ENCODE results near the gene CORO6. TPM values are rescaled to one million over a fixed set of nuclear protein-coding genes. Genes with fewer than 3 reads are reported as not detected.
A peak's percentile ranks its signal among the peaks of the same experiment; 100 is the strongest.

Gene CORO6
- total and polyA plus RNA-seq, 2 donors (not counting 1 experiment from before 2014, with no cell fraction given): 1.4 to 4.0 TPM

GRCh38 chr17:29584452-29585079, 38.1 kb downstream of the CORO6 start:
- peak overlapping the region; percentile 71 for H3K27ac Mint-ChIP-seq
- Histone ChIP-seq H3K27me3 (replicated peaks in 1 of 4; ENCODE audit: control extremely low read depth in 1 of 4, control insufficient read depth in 3 of 4, insufficient read depth in 4 of 4, low read length in 3 of 4) (no peaks in the 10 kb centered on the region), H4K20me1 (ENCODE audit: control insufficient read depth, insufficient read depth, low read length, poor library complexity, severe bottlenecking) (peaks cover 52% of the 10 kb centered on the region), H3K9ac (ENCODE audit: low read length) (no peak overlapping the region), H3K79me2 (ENCODE audit: control insufficient read depth, insufficient read depth, low read length) (peaks cover 70% of the 10 kb centered on the region), H3K4me2 (replicated peaks; ENCODE audit: low read depth, low read length, poor library complexity, severe bottlenecking) (peak overlapping the region; percentile 69), H3K27ac (ENCODE audit: low read length in 2 of 2) (peak overlapping the region in 1 of 2 donors; percentile 29), H3K4me3 (ENCODE audit: control extremely low read depth in 1 of 5, extremely low read depth in 1 of 5, insufficient read depth in 1 of 5, low read depth in 2 of 5, low read length in 4 of 5) (peak overlapping the region in 2 of 5 experiments; percentile 2 to 16), H3K36me3 (replicated peaks in 1 of 2; ENCODE audit: control extremely low read depth in 1 of 2, control insufficient read depth in 1 of 2, extremely low read depth in 1 of 2, insufficient read depth in 2 of 2, low read length in 1 of 2) (peaks cover 0 to 25% of the 10 kb centered on the region in 2 experiments), H3K9me3 (ENCODE audit: control extremely low read depth in 1 of 3, control insufficient read depth in 2 of 3, insufficient read depth in 1 of 3, low read length in 2 of 3) (no peaks in the 10 kb centered on the region), H2AFZ (ENCODE audit: insufficient read depth, low read depth, low read length, poor library complexity, severe bottlenecking) (peak overlapping the region; percentile 9), H3K4me1 (ENCODE audit: control insufficient read depth in 2 of 2, insufficient read depth in 2 of 2, low read length in 2 of 2) (peaks cover 35 to 45% of the 10 kb centered on the region in 2 donors)
- WGBS (ENCODE audit: insufficient coverage): 75% methylated on average over 4 of the region's 12 CpGs
- no peaks in the 10 kb centered on the region for H3K9me3 Mint-ChIP-seq (ENCODE audit: insufficient read depth)
- ChIA-PET POLR2A (interaction anchor here (0.7 to 1.0 kb wide), 5 partner anchors 8 to 54 kb away, joined by 3 to 10 read pairs (median 8); partner anchors contain the start of gene ANKRD13B), CTCF (interaction anchor here (0.6 to 24.3 kb wide), 6 partner anchors 8 to 214 kb away, joined by 3 to 336 read pairs (median 6); partner anchors contain the start of gene ANKRD13B)
- TF ChIP-seq CTCF (IDR thresholded peaks at IDR 0.05) (no peak), EZH2 (IDR thresholded peaks at IDR 0.05; ENCODE audit: borderline replicate concordance, insufficient read depth, low read depth, low read length, poor library complexity, severe bottlenecking) (no peak)
- no peak for DNase-seq
- peak overlapping the region; percentile 70 for H3K4me3 Mint-ChIP-seq
- peaks cover 51% of the 10 kb centered on the region for H3K4me1 Mint-ChIP-seq
- no peaks in the 10 kb centered on the region for H3K27me3 Mint-ChIP-seq
- ATAC-seq (ENCODE audit: low read depth): no peak
- intact Hi-C loops (cut with micrococcal nuclease): no loop called here
